B cell (primary cell): ENCODE results near the gene SESTD1.

ENCODE experiments used
- EZH2 ChIP-seq: IDR thresholded peaks from 2 replicates; pipeline ENCODE4 v1.6.1; 2012; ENCODE audit warnings: borderline replicate concordance, low read depth, mild to moderate bottlenecking, moderate library complexity, low read length; ENCODE audit not compliant: insufficient read depth, poor library complexity, severe bottlenecking
- TF ChIP-seq, protein P1 (sequence below): fragments of 200-600 bp; IDR thresholded peaks from one replicate; pipeline ENCODE4 v1.8.0; 2022; ENCODE audit warnings: antibody characterized with exemption, mild to moderate bottlenecking

GRCh38 chr2:179302149-179302548 is 37.5 kb upstream of the SESTD1 start:
- TF ChIP-seq, protein P1, sequence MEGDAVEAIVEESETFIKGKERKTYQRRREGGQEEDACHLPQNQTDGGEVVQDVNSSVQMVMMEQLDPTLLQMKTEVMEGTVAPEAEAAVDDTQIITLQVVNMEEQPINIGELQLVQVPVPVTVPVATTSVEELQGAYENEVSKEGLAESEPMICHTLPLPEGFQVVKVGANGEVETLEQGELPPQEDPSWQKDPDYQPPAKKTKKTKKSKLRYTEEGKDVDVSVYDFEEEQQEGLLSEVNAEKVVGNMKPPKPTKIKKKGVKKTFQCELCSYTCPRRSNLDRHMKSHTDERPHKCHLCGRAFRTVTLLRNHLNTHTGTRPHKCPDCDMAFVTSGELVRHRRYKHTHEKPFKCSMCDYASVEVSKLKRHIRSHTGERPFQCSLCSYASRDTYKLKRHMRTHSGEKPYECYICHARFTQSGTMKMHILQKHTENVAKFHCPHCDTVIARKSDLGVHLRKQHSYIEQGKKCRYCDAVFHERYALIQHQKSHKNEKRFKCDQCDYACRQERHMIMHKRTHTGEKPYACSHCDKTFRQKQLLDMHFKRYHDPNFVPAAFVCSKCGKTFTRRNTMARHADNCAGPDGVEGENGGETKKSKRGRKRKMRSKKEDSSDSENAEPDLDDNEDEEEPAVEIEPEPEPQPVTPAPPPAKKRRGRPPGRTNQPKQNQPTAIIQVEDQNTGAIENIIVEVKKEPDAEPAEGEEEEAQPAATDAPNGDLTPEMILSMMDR, result no peak
- no peak for TF ChIP-seq EZH2
